HG02870 (cell line): ENCODE measurements around the gene GABRA6.
A peak's percentile ranks its signal among the peaks of the same experiment; 100 is the strongest.
"Not testable (repeated sequence)": the region's sequence is repeated elsewhere in the genome, so short reads cannot be mapped to it uniquely, and the experiment has no call there.

ENCODE experiments used
- ATAC-seq: cut with Tn5 transposase; IDR thresholded peaks from one replicate; pipeline ENCODE4 v1.9.1; 2021; ENCODE audit warnings: mild to moderate bottlenecking, moderate library complexity; ENCODE audit not compliant: unreplicated experiment

The GABRA6 gene

DNA sequence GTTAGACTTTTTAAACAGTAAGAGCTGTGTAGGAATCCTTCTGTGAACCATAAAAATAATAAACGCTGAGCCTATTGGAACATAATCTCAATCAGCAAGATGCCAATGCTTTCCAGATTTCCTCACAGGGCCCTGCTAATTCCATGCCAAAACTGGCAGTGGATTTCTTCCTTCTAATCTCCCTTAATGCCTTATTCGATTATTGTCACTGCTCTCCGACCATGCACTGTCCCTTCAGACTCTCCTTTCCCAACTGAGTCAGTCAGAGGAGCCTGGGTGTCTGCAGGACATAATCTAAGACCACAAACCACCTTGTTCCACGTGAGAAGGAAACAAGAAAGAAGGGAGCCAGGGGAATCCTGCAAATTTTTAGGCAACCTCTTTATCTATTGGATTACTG lies at the start of gene GABRA6:
GABRA6 (plus strand) TSS at position 261 of the 400 bp plus-strand sequence. CDS start 269 bp downstream, outside the sequence.
- no peak for ATAC-seq

DNA sequence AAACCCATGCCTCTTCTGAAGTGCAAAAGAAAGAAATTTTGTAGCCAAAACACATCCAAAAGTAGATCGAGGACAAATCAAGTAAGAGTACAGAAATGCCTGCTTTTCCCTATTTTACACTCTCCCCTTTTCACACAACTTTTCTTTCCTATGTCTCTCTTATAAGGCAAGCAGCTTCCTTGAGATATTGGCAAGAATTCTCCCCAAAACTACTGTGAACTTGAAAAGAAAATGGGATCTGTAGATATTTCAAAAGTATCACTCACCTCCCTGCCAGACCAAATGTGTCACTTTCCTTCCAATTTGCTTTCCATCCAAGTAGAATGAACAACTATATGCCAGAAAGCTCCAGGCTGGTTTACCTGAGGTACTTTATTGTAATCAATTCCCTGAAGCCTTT lies 47.9 kb upstream of the GABRA6 start:
- ATAC-seq, result no peak

DNA sequence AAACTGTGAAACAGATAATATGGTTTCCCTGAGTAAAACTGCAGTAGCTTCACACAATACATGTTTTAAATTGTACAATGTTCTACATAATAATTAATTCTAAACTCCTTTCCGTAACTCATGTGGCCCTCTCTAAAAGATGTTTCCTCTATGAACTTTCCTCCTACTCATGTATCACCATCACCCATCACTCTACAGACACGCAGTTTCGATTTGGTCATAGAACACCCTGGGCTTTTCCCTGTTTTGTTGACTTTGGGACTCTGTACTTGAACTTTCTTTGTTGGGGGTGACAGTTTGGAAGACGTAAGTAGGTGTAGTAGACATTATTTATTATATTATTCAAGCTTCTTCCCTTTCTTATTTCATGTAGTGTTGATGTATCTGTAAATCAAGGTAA lies 44.1 kb upstream of the GABRA6 start:
- ATAC-seq, result no peak

DNA sequence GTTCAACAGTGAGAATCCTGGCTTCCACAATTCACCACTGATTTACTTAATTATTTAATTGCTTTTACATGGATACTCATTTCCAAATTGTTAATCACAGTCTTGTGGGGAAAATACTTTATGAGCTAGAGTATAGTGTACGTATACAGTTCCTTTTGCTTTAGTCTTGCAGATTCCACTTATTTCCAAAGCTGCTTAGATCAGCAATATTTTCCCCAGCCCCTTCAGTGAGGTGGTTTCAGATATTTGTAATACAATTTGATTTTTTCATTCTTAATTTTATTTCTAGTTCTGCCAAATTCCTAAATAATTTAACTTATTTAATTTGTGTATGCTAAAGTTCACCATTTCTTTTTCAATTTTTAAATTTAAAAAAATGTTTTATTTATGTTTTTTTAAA lies 40.3 kb upstream of the GABRA6 start:
- no peak for ATAC-seq

DNA sequence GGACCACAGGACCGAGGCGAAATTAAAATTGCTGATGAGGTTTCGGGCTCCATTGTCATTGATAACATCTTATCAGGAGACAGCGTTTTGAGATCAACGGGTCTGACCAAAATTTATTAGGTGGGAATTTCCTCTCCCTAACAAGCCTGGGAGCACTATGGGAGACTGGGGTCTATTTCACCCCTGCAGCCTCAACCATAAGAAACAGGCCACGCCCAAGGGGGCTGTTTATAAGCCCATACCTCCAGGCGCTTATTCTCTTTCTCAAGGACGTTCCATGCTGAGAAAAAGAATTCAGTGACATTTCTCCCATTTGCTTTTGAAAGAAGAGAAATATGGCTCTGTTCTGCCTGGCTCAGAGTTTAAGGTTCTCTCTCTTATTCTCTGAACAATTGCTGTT lies 33.6 kb upstream of the GABRA6 start:
- not testable (repeated sequence) for ATAC-seq

DNA sequence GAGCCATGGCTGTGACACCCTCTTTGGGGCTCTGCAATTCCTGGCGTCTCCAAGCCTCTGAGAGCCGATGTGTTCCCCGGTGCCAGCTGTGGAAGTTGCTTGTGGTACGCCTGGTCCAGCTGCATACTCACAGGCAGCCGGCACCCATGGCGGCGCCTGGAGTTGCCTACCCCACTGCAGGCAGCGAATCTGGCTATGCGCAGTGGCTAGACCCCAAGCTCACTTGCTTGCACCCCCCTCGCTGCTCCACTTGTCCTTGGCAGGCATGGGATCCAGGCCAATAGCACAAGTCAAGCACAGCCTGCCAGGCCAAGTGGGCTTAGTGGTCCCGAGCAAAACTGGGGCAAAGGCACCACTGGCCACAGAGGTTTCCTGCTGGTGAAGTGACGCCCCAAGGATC lies 24.7 kb upstream of the GABRA6 start:
- no peak for ATAC-seq

DNA sequence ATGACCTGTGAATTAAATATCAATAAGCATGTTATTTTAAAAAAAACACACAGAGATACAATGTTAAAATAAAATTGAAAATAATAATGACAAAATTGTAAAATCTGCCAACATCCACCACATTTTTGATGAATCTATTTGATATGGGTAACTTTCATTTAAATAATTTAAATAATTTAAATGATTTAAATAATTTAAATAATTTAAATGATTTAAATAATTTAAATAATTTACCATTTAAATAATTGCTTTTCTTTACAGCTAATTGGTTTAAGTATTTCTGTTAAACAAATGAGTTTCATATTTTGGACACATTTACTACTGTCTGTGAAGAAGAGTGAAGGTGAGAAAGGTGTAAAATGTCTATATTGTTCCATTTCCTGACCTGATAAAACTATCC lies 22.1 kb upstream of the GABRA6 start:
- ATAC-seq, result no peak

DNA sequence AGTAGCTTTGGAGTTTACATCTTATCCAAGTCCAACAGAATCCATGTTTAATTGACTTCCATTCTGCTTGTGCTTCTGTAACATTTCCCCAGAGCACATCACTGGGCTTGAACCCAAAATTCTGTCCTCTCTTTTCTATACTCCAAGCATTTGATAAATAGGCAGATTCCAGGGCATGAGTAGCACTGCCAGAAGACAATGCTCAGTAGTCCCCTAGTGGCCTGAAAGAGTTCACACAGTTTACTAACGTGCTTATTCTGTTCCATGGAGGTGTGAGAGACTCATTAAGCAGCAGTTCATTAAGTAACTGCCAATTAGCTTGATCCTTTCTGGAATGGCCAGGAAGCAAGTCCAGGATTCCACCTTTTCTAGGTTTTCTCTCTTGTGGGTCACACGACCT lies 9.4 kb upstream of the GABRA6 start:
- ATAC-seq, result peak; percentile 92

DNA sequence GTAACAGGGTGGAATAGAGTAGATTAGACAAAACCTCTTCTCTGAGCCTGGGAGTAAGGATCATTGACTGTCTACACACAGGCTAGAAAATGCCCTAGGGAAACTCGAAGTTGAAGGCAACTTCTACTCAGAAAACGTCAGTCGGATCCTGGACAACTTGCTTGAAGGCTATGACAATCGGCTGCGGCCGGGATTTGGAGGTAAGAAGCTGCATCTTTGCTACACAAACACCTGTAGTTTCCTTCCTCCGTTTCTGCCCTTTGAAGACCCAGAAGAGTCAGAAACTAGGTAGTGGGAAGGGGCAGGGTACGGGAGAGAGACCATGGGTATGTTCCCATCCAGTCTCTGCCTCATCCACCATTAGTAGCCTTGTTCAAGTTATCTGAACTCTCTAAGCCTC lies 628 bp downstream of the GABRA6 start:
- no peak for ATAC-seq

DNA sequence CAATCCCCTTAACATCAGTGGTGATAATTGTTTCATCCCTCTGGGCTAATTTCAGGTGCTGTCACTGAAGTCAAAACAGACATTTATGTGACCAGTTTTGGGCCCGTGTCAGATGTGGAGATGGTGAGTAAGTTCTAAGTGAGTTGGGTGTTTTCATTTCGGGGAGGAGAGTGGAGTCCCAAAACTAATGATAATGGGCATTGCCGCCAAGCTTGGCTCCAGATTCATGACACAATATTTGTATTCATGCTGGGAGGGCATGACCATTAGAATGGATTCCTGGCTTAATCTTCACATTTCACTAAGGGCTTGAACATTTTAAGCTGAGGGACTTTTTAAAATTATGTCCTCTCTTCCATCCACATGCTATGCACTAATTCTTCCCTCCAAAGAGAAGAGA lies 1.4 kb downstream of the GABRA6 start:
- ATAC-seq, result no peak

DNA sequence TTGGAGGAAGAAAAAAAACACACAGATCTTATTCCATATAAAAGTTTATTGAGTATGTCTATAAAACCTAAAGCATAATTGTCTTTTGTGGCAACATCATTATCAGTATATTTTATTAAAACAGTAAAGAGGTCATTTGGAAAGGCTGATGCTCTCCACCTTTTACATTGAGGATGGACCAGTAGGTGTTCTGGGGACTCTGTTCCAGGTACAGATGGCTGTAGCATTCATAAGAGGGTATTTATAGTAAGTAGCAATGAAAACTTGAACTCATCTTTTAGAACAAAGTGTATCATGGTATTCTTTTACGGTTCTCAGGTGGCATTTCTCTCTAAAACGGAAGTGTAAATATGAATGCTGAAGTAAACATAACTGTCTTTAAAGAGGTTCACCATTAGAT lies 1.8 kb downstream of the GABRA6 start:
- ATAC-seq, result no peak

DNA sequence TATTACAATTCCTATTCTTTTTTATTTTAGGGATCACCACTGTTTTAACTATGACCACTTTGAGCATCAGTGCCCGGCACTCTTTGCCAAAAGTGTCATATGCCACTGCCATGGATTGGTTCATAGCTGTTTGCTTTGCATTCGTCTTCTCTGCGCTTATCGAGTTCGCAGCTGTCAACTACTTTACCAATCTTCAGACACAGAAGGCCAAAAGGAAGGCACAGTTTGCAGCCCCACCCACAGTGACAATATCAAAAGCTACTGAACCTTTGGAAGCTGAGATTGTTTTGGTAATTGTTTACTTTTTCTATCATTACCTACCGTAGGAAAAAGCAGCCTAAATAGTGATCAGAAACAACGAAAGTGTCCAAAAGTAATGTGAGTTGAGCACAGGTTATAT lies 6.4 kb downstream of the GABRA6 start:
- no peak for ATAC-seq

DNA sequence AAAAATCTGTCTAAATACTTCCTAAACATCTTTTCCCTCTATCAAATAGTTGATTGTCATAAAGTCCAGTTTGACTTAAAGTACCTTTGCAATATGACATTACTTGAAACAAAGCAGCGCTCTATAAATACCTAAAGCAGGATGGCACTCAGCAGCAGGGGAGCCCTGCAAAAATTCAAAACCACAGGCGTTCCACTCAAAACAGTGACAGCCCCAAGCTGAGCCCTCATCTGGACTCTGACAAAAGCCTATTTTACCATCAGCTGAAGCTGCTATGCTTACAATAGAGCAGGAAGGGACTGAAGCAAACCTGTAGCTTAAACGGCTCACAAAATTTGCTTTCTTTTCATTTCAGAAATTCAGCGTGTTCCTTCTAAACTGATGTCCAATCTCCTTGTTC lies 11.5 kb downstream of the GABRA6 start:
- ATAC-seq, result no peak

DNA sequence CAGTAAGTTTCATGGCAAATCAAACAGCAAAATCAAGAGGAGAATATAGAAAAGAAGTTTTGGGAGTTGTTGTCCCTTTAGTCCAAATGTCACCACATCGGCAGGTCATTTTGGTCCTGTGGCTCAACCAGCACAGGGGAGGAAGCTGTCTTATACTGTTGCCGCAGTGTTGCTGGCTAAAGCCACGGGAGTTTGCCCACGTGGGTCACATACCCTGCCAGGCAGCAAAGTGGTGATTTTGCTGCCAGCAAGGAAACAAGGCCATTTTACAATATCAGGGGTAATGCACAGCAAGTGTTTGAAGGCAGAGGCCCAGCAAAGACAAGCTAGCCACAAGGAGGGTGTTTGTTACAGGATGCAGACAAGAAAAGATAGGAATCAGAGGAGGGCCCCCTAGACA lies 14.5 kb downstream of the GABRA6 start:
- ATAC-seq, result no peak

DNA sequence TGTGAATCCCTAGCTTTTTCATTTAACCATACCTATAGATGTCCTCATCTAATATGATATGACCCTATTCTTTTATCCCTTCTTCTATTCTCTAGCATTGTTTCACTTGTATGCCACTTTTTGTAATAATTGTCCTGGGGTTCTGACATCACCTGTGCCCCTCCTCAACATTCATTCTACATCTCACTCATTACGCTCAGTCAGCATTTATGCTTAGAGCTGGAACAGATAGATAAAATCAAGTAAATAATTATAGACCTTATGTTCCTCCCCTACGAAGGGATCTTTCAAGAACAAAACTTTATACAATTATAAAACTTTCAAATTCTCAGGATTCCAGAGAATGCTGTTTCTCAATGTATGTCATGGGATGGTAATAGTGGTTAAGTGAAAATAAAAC lies 18.0 kb downstream of the GABRA6 start:
- ATAC-seq, result no peak

DNA sequence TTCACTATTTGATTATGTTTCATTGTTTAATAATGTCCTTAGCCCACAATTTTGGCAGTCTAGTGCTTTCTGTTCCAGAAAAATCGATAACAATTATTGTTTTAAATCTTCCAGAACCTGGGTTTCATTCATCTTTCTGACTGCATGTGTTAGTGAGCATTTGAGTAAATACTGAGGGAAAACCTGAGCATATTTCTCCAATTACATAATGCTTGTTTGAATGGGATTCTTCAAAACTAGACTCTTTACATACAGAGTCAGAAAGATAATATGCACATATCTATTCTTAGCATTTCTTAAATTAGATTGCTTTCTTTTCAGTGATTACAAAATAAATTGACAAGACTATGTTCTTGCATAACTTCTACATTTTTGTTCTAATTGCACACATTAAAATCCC lies 21.9 kb downstream of the GABRA6 start:
- no peak for ATAC-seq

DNA sequence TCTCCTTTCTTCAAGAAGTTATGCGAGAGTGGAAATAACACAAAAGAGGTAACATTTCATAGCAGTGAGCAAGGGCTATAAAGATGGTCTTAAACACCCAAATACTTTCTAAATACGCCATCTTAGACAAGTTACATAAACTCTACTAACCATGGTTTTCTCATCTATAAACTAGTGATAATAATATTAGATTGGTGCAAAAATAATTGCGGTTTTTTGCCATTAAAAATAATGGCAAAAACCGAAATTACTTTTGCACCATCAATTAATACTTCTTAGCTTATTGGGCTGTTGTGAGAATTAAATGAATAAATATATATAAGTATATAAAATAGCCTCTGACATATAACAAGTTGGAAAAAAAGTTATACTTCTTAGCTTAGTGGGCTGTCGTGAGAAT lies 23.7 kb downstream of the GABRA6 start:
- no peak for ATAC-seq

DNA sequence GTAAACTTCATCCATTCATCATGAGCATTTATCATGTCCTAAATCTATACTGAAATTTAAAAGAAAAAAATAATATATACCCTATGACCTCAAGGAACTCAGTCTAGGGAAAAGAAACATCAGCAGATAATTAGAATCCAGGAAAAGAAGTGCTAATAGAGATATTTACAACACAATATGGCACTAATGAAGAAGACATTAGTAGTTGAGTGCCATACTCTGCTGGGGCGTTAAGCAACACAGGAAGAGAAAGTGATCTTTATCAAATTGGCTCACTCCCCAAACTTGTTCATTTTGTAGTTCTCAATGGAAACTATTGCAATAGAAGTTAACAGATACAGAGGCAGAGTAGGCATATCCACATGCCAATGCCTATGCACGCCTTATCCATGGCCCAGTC lies 27.5 kb downstream of the GABRA6 start:
- ATAC-seq, result no peak

DNA sequence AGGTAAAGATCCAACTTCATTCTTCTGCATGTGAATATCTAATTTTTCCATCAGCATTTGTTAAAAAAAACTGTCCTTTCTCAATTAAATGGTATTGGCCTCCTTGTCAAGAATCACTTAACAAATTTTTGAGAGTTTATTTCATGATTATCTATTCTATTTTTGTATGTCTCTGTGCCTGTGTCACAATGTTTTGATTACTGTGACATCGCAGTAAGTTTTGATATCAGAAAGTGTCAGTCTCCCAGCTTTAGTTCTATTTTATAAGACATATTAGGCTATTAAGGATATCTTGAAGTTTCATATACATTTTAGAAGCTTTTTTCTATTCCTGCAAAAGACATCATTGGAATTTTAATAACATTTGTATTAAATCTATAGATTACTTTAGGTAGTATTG lies 33.6 kb downstream of the GABRA6 start:
- ATAC-seq, result no peak

DNA sequence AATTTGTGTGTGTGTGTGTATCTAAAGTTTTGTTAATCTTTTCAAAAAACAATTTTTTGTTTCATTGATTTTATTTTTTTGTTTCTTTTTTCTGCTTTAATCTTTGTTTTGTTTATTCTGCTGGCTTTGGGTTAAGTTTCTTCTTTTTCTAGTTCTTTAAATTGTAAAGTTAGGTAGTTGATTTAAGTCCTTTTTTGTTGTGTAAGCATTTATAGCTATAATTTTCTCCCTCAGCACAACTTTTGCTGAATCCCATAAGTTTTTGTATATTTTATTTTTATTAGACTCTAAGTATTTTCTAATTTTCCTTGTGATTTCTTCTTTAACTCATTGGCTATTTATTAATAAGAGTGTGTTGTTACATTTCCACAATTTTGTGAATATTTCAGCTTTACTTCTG lies 34.9 kb downstream of the GABRA6 start:
- ATAC-seq, result no peak

DNA sequence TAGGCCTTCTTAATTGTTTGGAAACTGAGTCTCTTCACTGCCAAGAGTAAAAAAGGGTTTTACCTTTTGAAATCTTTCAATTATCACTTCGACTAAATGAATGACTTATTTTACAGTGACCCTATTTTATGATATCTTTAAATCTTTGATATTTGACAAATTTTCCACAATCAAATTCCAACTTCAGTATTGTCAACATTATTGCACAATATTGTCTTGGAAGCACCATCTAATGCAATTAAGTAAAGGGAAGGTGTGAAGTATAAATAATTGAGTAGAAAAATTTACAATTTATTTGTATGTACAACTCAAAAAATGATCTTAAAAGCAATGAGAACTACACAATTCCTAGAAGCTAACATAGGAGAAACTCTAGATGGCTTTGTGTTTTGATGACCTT lies 49.2 kb downstream of the GABRA6 start:
- ATAC-seq, result no peak

DNA sequence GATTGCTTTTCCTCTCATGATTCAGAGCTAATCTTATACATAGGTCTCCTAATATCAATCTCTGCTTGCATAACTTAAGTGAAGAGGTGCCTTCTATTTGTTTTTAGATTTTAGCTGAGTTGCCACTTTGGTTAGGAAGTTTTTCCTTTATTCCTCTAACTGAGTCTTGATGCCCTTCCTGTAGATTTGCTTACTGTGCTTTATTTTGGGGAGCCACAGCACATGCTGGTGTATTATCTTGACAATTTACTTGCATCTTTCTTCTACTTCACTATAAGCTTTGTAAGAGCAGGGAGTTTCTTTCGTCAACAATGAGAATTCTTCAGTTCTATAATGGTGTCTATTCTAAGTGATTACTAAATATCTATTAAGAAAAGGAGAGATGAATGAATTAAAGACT lies 54.9 kb downstream of the GABRA6 start:
- no peak for ATAC-seq

DNA sequence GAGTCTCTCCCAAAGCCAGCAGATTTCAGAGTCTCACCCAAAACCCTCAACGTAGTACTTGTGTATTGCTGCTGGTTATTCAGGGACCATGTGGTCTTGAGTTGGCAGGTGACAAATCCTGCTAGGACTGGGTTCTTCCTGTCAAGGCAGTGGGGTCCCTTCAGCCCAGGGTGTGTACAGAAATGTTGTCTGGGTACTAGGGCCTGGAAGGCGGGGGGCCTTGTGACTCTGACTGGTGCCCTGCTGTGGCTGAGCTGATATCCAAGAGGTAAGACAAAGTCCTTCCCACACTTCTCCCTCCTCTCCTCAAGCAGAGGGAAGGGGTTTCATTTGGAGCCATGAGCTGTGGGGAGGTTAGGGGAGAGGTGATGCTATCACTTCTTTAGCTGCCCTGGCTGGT lies 58.8 kb downstream of the GABRA6 start:
- no peak for ATAC-seq

DNA sequence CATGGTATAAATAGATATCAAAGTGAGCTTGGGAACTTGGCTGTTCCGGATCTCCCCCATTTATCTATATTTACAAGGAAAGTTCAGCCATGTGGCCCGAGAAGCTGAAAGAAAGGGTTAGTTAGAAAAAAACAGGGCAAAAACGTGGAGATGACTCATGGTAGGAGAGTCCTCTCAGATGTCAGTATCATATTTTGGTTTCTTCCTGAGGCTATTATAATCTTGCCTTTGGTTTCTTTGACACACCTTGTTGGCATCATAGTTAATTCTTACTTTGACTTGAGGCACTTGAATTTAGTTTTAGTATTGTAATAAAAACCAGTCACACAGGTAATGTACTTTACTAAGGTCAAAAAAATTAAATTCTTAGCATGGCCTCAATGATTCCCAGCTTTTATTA lies 59.9 kb downstream of the GABRA6 start:
- ATAC-seq, result no peak
